GM12865 (cell line): Measurements from ENCODE around the gene BTRC.

Experiments used
- DNase-seq: peaks from one replicate; pipeline ENCODE4 v3.0.0; 2010; ENCODE audit warnings: low read depth
- H3K4me3 ChIP-seq: 2 replicates; pipeline ENCODE4 v1.5.1; 2011; ENCODE audit warnings: mild to moderate bottlenecking, low read depth, low read length, control low read depth
- TF ChIP-seq, protein P1 (sequence below): IDR thresholded peaks from 2 replicates; pipeline ENCODE4 v1.5.1; 2011; ENCODE audit warnings: low read length, control low read depth, low read depth, inconsistent platforms; ENCODE audit not compliant: insufficient read depth; ENCODE audit errors: missing control alignments

BTRC gene

GRCh38 chr10:101425535-101425934 is 71.6 kb downstream of the BTRC start:
- TF ChIP-seq, protein P1, sequence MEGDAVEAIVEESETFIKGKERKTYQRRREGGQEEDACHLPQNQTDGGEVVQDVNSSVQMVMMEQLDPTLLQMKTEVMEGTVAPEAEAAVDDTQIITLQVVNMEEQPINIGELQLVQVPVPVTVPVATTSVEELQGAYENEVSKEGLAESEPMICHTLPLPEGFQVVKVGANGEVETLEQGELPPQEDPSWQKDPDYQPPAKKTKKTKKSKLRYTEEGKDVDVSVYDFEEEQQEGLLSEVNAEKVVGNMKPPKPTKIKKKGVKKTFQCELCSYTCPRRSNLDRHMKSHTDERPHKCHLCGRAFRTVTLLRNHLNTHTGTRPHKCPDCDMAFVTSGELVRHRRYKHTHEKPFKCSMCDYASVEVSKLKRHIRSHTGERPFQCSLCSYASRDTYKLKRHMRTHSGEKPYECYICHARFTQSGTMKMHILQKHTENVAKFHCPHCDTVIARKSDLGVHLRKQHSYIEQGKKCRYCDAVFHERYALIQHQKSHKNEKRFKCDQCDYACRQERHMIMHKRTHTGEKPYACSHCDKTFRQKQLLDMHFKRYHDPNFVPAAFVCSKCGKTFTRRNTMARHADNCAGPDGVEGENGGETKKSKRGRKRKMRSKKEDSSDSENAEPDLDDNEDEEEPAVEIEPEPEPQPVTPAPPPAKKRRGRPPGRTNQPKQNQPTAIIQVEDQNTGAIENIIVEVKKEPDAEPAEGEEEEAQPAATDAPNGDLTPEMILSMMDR: no peak
- H3K4me3 ChIP-seq: no peak overlapping the region
- no peak for DNase-seq

DNA sequence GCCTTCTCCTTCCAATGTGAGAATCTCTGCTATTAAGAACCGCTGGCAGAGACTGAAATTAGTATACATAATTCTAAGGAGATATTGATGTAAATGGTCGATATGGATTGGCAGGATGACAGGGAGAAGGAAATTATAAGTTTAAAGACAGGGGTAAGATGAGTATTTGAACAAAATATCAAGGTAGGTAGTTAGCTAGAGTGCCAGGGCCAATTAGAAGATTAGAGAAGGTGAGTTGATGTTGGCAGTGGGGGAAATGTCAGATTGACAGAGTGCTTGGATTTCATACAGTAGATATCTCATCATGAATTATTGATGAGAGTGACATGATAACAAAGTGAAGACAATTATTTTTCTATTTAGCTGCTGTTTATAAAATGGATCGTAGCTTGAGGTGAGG is 74.1 kb downstream of the BTRC start:
- TF ChIP-seq, protein P1: no peak
- DNase-seq: no peak
- H3K4me3 ChIP-seq: no peak overlapping the region

DNA sequence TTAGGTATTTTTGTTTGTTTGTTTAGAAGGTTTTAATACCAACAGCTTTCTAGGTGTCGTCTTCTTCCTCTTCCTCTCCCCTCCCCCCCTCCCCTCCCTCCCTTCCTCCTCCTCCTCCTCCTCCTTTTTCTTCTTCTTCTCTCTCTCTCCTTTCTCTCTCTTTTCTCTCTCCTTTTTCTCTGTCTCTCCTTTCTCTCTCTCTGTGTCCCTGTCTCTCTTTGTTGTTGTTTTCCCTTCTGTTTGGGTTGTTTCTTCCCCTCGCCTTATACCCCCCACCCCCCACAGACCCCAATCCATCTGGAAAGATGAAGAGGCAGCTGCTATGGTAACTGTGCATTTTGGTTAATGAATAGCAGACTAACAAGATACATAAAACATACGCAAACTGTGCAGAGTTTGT is 75.5 kb downstream of the BTRC start:
- no peak overlapping the region for H3K4me3 ChIP-seq
- no peak for DNase-seq
- TF ChIP-seq, protein P1: no peak

GRCh38 chr10:101436302-101436701 is 82.3 kb downstream of the BTRC start:
- DNase-seq: no peak
- TF ChIP-seq, protein P1: no peak
- H3K4me3 ChIP-seq: no peak overlapping the region

DNA sequence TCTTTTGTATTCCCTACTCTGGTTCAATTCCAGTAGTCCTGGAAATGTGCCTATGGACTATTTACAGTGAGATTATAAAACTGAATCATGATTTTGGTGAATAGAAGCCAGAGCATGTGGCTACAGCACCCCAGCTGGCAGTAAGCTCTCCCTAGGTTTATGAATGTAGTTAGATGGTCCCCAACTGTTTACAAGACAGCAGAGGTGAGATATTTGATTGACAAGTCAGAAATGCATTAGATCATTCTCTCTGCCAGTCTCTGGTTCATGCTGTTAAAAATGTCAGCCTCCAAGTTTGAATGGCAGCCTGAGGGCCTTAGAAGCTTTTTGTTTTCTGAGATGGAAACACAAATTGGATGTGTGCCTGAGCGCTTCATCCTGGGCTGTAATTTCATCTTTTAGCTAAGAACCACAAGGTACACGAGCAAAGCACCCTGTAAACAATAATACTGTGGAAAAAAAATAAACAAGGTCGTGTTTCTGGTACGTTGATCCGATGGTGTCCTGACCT is 85.0 kb downstream of the BTRC start:
- TF ChIP-seq, protein P1: no peak
- DNase-seq: no peak
- no peak overlapping the region for H3K4me3 ChIP-seq

- H3K4me3 ChIP-seq: no peak overlapping the region
- TF ChIP-seq, protein P1: peak; percentile 68
- DNase-seq: peak; percentile 65
These were observed 87.8 kb downstream of the BTRC start for GRCh38 chr10:101441541-101442455.
